Upper lobe of left lung (tissue), 6 donors: Measurements from ENCODE around the gene DLG2. TPM values are rescaled to one million over a fixed set of nuclear protein-coding genes. Genes with fewer than 3 reads are reported as not detected.
"Not testable (repeated sequence)": the region's sequence is repeated elsewhere in the genome, so short reads cannot be mapped to it uniquely, and the experiment has no call there.

Experiments
- ATAC-seq, 2 donors: fragments of 200-7000 bp; cut with Tn5 transposase; one replicate each; pipeline ENCODE4 v1.9.1; 2022; ENCODE audit warnings: mild to moderate bottlenecking in 2 of 2, moderate library complexity in 2 of 2; ENCODE audit not compliant: low FRiP score in 2 of 2
- DNase-seq, 2 donors: peaks; one replicate each; pipeline ENCODE4 v3.0.0-alpha.2; 2019 to 2020
- H3K27ac ChIP-seq, 4 donors: fragments of 200-600 bp; sonication (generic); one replicate each; pipeline ENCODE4 v1.5.1; 2016 to 2019
- H3K27me3 ChIP-seq, 4 donors: fragments of 200-600 bp; sonication (generic); one replicate each; pipeline ENCODE4 v1.5.1; 2017 to 2019
- H3K36me3 ChIP-seq, 4 donors: fragments of 200-600 bp; sonication (generic); one replicate each; pipeline ENCODE4 v1.5.1; 2016 to 2019
- H3K4me1 ChIP-seq, 4 donors: fragments of 200-600 bp; sonication (generic); one replicate each; pipeline ENCODE4 v1.5.1; 2018 to 2019
- H3K4me3 ChIP-seq, 4 donors: fragments of 200-600 bp; sonication (generic); one replicate each; pipeline ENCODE4 v1.5.1; 2017 to 2019; ENCODE audit warnings: mild to moderate bottlenecking in 2 of 4, moderate library complexity in 1 of 4
- H3K9me3 ChIP-seq, 4 donors: fragments of 200-600 bp; sonication (generic); one replicate each; pipeline ENCODE4 v1.5.1; 2018 to 2019
- CTCF ChIP-seq, 6 experiments: fragments of 450-650 bp in 4 of 6; fragments of 200-600 bp in 2 of 6; sonication (generic) in 2 of 6; IDR thresholded peaks; one replicate each; pipeline ENCODE4 v1.5.1; 2016 to 2019; ENCODE audit warnings: antibody characterized with exemption in 6 of 6
- EP300 ChIP-seq, 4 donors: sonication (generic); formaldehyde crosslinking; IDR thresholded peaks; one replicate each; pipeline ENCODE4 v1.5.1; 2017; ENCODE audit warnings: antibody characterized with exemption in 4 of 4, control low read depth in 2 of 4
- POLR2A ChIP-seq, 4 donors: fragments of 450-650 bp; IDR thresholded peaks; one replicate each; pipeline ENCODE4 v1.5.1; 2016 to 2017; ENCODE audit warnings: antibody characterized with exemption in 4 of 4, mild to moderate bottlenecking in 2 of 4
- POLR2AphosphoS5 ChIP-seq, 2 donors: sonication (generic); formaldehyde crosslinking; IDR thresholded peaks; one replicate each; pipeline ENCODE4 v1.5.1; 2017; ENCODE audit warnings: antibody characterized with exemption in 2 of 2
- WGBS, 2 donors: methylation state at CpG; one replicate each; pipeline ENCODE4 v1.1.5; 2017 to 2018; 5-methylcytosine and 5-hydroxymethylcytosine counted together
- total RNA-seq, 6 donors: library from RNA; depleted of rRNA in 4 of 6; stranded (reverse); fragments of >200 nt in 4 of 6; gene quantifications; one replicate each; pipeline versions ENCODE4 v1.1.0 to v1.2.1, GENCODE V29; 2016 to 2021
- donor health status: DM: no; HTN: no; CAD: no; lungs with moderate emphysema.
- donor health status: DM: no; HTN: yes; CAD: no; lungs with severe emphysema.

Gene DLG2
- total RNA-seq, 6 donors from 2014 or later: 3.4 to 37.7 (median 9.1) TPM

- Histone ChIP-seq H3K36me3 (no peaks in the 10 kb centered on the region), H3K27me3 (no peaks in the 10 kb centered on the region), H3K9me3 (no peaks in the 10 kb centered on the region), H3K27ac (no peak overlapping the region), H3K4me1 (no peaks in the 10 kb centered on the region), H3K4me3 (no peak overlapping the region)
- DNase-seq (no peak), ATAC-seq (no peak)
- TF ChIP-seq POLR2A (IDR thresholded peaks at IDR 0.05) (no peak), EP300 (IDR thresholded peaks at IDR 0.05) (no peak), CTCF (IDR thresholded peaks at IDR 0.05) (no peak), POLR2AphosphoS5 (IDR thresholded peaks at IDR 0.05) (no peak)
- 93% methylated on average over 3 of the region's 3 CpGs for WGBS, 2 donors
Observed at GRCh38 chr11:85247797-85248196, 379.3 kb downstream of the DLG2 start.

DNA sequence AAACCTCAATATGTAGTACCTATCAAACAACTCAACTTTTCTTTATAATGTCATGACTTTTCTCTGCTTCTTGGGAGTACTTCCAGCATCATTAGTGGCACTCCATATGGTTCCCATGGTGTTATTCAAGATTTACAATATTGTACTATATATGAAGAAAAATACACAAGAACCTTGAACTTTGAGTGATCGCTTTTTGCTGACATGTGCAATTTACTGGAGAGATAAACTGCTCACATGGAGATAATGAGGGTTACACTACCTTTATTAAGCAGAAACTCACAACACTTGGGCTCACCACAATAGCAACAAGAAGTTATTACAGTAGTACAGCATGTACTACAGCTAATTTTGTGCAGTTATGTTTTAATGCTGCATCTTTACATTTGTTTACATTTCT, 388.2 kb downstream of the DLG2 start:
- Histone ChIP-seq H3K4me3 (no peak overlapping the region), H3K27ac (no peak overlapping the region), H3K9me3 (peaks cover 0 to 2% (median 0%) of the 10 kb centered on the region in 4 donors), H3K4me1 (no peaks in the 10 kb centered on the region), H3K27me3 (no peaks in the 10 kb centered on the region), H3K36me3 (no peaks in the 10 kb centered on the region)
- no peak for ATAC-seq
- DNase-seq: no peak
- WGBS, 2 donors: 89 to 100% methylated on average over 1 of the region's 1 CpG
- TF ChIP-seq POLR2A (IDR thresholded peaks at IDR 0.05) (no peak), CTCF (IDR thresholded peaks at IDR 0.05) (no peak), EP300 (IDR thresholded peaks at IDR 0.05) (no peak), POLR2AphosphoS5 (IDR thresholded peaks at IDR 0.05) (no peak)

- DNase-seq: not testable (repeated sequence)
Observed at GRCh38 chr11:85238038-85238437, 389.1 kb downstream of the DLG2 start.

DNA sequence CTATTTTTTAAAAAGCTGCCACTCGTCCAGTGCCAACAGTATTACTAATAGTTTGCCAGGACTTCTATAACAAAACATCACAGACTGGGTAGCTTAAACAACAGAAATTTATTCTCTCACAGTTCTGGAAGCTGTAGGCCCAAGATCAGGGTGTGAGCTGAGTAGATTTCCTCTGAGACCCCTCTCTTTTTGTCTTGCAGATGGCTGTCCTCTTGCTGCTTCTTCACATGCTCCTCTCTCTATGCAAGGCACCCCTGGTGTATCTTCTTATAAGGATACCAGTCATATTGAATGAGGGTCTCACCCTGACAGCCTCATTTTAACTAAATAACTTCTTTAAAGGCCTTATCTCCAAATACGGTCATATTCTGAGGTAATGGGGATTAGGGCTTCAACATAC, 390.9 kb downstream of the DLG2 start:
- WGBS, 2 donors: 87 to 88% methylated on average over 2 of the region's 2 CpGs
- peaks cover 0 to 2% (median 0%) of the 10 kb centered on the region in 4 donors for H3K9me3 ChIP-seq
- DNase-seq: no peak
- ATAC-seq: no peak
- no peak overlapping the region for H3K27ac ChIP-seq
- no peak overlapping the region for H3K4me3 ChIP-seq
- no peaks in the 10 kb centered on the region for H3K27me3 ChIP-seq
- TF ChIP-seq CTCF (IDR thresholded peaks at IDR 0.05): no peak
- TF ChIP-seq POLR2A (IDR thresholded peaks at IDR 0.05): no peak
- TF ChIP-seq POLR2AphosphoS5 (IDR thresholded peaks at IDR 0.05): no peak
- no peak for TF ChIP-seq EP300 (IDR thresholded peaks at IDR 0.05)
- no peaks in the 10 kb centered on the region for H3K36me3 ChIP-seq
- H3K4me1 ChIP-seq: no peaks in the 10 kb centered on the region

More at GRCh38 chr11:85238038-85238437, 389.1 kb downstream of the DLG2 start:
- not testable (repeated sequence) for ATAC-seq, H3K36me3 ChIP-seq, H3K27me3 ChIP-seq, H3K4me3 ChIP-seq, H3K4me1 ChIP-seq, H3K9me3 ChIP-seq, H3K27ac ChIP-seq
- WGBS, 2 donors: 96 to 98% methylated on average over 2 of the region's 2 CpGs

- ATAC-seq: no peak
- Histone ChIP-seq H3K4me1 (no peaks in the 10 kb centered on the region), H3K9me3 (no peaks in the 10 kb centered on the region), H3K36me3 (no peaks in the 10 kb centered on the region), H3K27me3 (no peaks in the 10 kb centered on the region), H3K4me3 (no peak overlapping the region), H3K27ac (no peak overlapping the region)
- TF ChIP-seq EP300 (IDR thresholded peaks at IDR 0.05): no peak
- no peak for TF ChIP-seq POLR2AphosphoS5 (IDR thresholded peaks at IDR 0.05)
- TF ChIP-seq POLR2A (IDR thresholded peaks at IDR 0.05): no peak
- TF ChIP-seq CTCF (IDR thresholded peaks at IDR 0.05): no peak
- no peak for DNase-seq
- WGBS, 2 donors: 73 to 85% methylated on average over 2 of the region's 2 CpGs
Observed at GRCh38 chr11:85232559-85232958, 394.6 kb downstream of the DLG2 start.
